H1 (cell line): ENCODE data around the gene DSC3. TPM values are rescaled to one million over a fixed set of nuclear protein-coding genes. Genes with fewer than 3 reads are reported as not detected.

ENCODE experiments used
- CTCF ChIA-PET: fragments of 300-600 bp; sonication (Branson Sonifier 250); formaldehyde crosslinking; loops from one replicate; lab custom pipeline; 2021; ENCODE audit not compliant: partially characterized antibody; lab: Charles Lee
- POLR2A ChIA-PET: fragments of 300-600 bp; sonication (Branson Sonifier 250); formaldehyde crosslinking; loops from one replicate; lab custom pipeline; 2021; ENCODE audit warnings: inconsistent platforms; ENCODE audit not compliant: partially characterized antibody; lab: Charles Lee
- DNase-seq, 2 experiments: peaks; one replicate each; pipeline versions ENCODE4 v3.0.0 to v3.0.0-alpha.2; 2010 to 2022; ENCODE audit warnings: low spot score in 2 of 2, low read depth in 1 of 2, mixed read lengths in 1 of 2
- FAIRE-seq: peaks from 2 replicates; lab custom pipeline; 2011; peaks lifted over from hg19 to GRCh38; lab: Jason Lieb, UNC
- H2AFZ ChIP-seq: 2 replicates; pipeline ENCODE4 v1.8.1; 2012; ENCODE audit warnings: low read length, inconsistent platforms
- H2AK5ac ChIP-seq: 2 replicates; pipeline ENCODE4 v1.6.1; 2013; ENCODE audit warnings: low read depth, low read length
- H2BK120ac ChIP-seq: replicated peaks from 2 replicates; pipeline ENCODE3; 2013; ENCODE audit warnings: low read depth, low read length, inconsistent platforms
- H2BK12ac ChIP-seq: 2 replicates; pipeline ENCODE4 v1.6.1; 2013; ENCODE audit warnings: low read depth, low read length
- H2BK15ac ChIP-seq: 2 replicates; pipeline ENCODE4 v1.6.1; 2013; ENCODE audit warnings: low read length
- H2BK20ac ChIP-seq: 2 replicates; pipeline ENCODE4 v1.6.1; 2013; ENCODE audit warnings: low read length
- H2BK5ac ChIP-seq: 2 replicates; pipeline ENCODE4 v1.6.1; 2013; ENCODE audit warnings: low read depth, low read length
- H3K14ac ChIP-seq: 2 replicates; pipeline ENCODE4 v1.6.1; 2013; ENCODE audit warnings: inconsistent platforms; ENCODE audit not compliant: insufficient read length
- H3K18ac ChIP-seq: 2 replicates; pipeline ENCODE4 v1.6.1; 2013; ENCODE audit warnings: low read length; ENCODE audit errors: extremely low read depth
- H3K23ac ChIP-seq: 2 replicates; pipeline ENCODE4 v1.6.1; 2013; ENCODE audit warnings: inconsistent platforms; ENCODE audit not compliant: insufficient read length
- H3K23me2 ChIP-seq: 2 replicates; pipeline ENCODE4 v1.6.1; 2013; ENCODE audit warnings: low read depth, low read length
- H3K27ac ChIP-seq: 2 replicates; pipeline ENCODE4 v1.6.1; 2011; ENCODE audit warnings: low read depth, low read length, inconsistent platforms
- H3K27me3 ChIP-seq, 4 experiments: replicated peaks in 1 of 4; 1 replicate in 1 of 4; 2 replicates in 3 of 4; pipeline versions ENCODE4 v1.6.1 to v1.8.1; 2011 to 2013; ENCODE audit warnings: low read length in 3 of 4, mild to moderate bottlenecking in 3 of 4, inconsistent platforms in 2 of 4, mixed read lengths in 2 of 4, moderate library complexity in 1 of 4; ENCODE audit not compliant: control insufficient read depth in 3 of 4, insufficient read depth in 3 of 4; ENCODE audit errors: extremely low read depth in 1 of 4
- H3K36me3 ChIP-seq, 4 experiments: 2 replicates each; pipeline versions ENCODE4 v1.6.1 to v1.8.1; 2011 to 2013; ENCODE audit warnings: mild to moderate bottlenecking in 4 of 4, low read length in 3 of 4, moderate library complexity in 2 of 4, control low read depth in 1 of 4, inconsistent platforms in 1 of 4; ENCODE audit not compliant: insufficient read depth in 4 of 4, control insufficient read depth in 2 of 4
- H3K4ac ChIP-seq: replicated peaks from 2 replicates; pipeline ENCODE3; 2013; ENCODE audit warnings: low read length, low read depth, mixed read lengths, inconsistent platforms; ENCODE audit not compliant: insufficient read length
- H3K4me1 ChIP-seq, 4 experiments: replicated peaks in 1 of 4; 1 replicate in 1 of 4; 2 replicates in 3 of 4; pipeline versions ENCODE4 v1.6.1 to v1.8.1; 2011 to 2013; ENCODE audit warnings: low read length in 3 of 4, inconsistent platforms in 2 of 4, mixed read lengths in 1 of 4; ENCODE audit not compliant: insufficient read depth in 4 of 4, control insufficient read depth in 3 of 4
- H3K4me2 ChIP-seq, 2 experiments: 2 replicates each; pipeline versions ENCODE4 v1.6.1 to v1.8.1; 2011 to 2013; ENCODE audit warnings: low read depth in 2 of 2, low read length in 2 of 2, control low read depth in 1 of 2, inconsistent platforms in 1 of 2, mild to moderate bottlenecking in 1 of 2; ENCODE audit not compliant: insufficient read depth in 1 of 2
- H3K4me3 ChIP-seq, 4 experiments: fragments of 200-600, 300-600 bp in 1 of 4; sonication (generic), shearing (Covaris generic), sonication (Bioruptor Twin) in 1 of 4; 2 replicates each; pipeline versions ENCODE4 v1.5.1 to v1.8.1; 2011 to 2016; ENCODE audit warnings: low read length in 4 of 4, low read depth in 3 of 4, control low read depth in 2 of 4, inconsistent platforms in 2 of 4, mild to moderate bottlenecking in 2 of 4, mixed read lengths in 1 of 4, moderate library complexity in 1 of 4; ENCODE audit not compliant: insufficient read depth in 2 of 4; ENCODE audit errors: extremely low read depth in 1 of 4
- H3K56ac ChIP-seq: replicated peaks from 2 replicates; pipeline ENCODE3; 2013; ENCODE audit warnings: low read depth, mild to moderate bottlenecking, mixed read lengths, low read length, inconsistent platforms; ENCODE audit not compliant: insufficient read length
- H3K79me1 ChIP-seq: 2 replicates; pipeline ENCODE4 v1.6.1; 2013; ENCODE audit warnings: low read depth, low read length, control low read depth
- H3K79me2 ChIP-seq, 2 experiments: 2 replicates each; pipeline versions ENCODE4 v1.6.1 to v1.8.1; 2012 to 2013; ENCODE audit warnings: low read length in 2 of 2, mild to moderate bottlenecking in 2 of 2, inconsistent platforms in 1 of 2; ENCODE audit not compliant: insufficient read depth in 2 of 2, control insufficient read depth in 1 of 2
- H3K9ac ChIP-seq, 4 experiments: replicated peaks in 1 of 4; 1 replicate in 1 of 4; 2 replicates in 3 of 4; pipeline versions ENCODE4 v1.6.1 to v1.8.1; 2011 to 2013; ENCODE audit warnings: low read depth in 3 of 4, low read length in 3 of 4, control low read depth in 2 of 4, mild to moderate bottlenecking in 2 of 4, moderate library complexity in 2 of 4, inconsistent platforms in 1 of 4; ENCODE audit errors: extremely low read depth in 1 of 4
- H3K9me3 ChIP-seq, 2 experiments: 2 replicates each; pipeline versions ENCODE4 v1.6.1 to v1.8.1; 2012 to 2013; ENCODE audit warnings: mild to moderate bottlenecking in 2 of 2, moderate library complexity in 2 of 2, control low read depth in 1 of 2, inconsistent platforms in 1 of 2, low read depth in 1 of 2, low read length in 1 of 2, mixed read lengths in 1 of 2; ENCODE audit not compliant: insufficient read depth in 2 of 2
- H4K20me1 ChIP-seq, 2 experiments: replicated peaks in 1 of 2; 2 replicates each; pipeline versions ENCODE3 to v1.8.1; 2011 to 2013; ENCODE audit warnings: inconsistent platforms in 2 of 2, low read length in 2 of 2, mild to moderate bottlenecking in 1 of 2; ENCODE audit not compliant: insufficient read depth in 2 of 2, control insufficient read depth in 1 of 2
- H4K5ac ChIP-seq: 2 replicates; pipeline ENCODE4 v1.6.1; 2013; ENCODE audit warnings: low read length, low read depth, mixed read lengths, inconsistent platforms; ENCODE audit not compliant: insufficient read length
- H4K8ac ChIP-seq: 2 replicates; pipeline ENCODE4 v1.8.0; 2013; ENCODE audit warnings: mild to moderate bottlenecking, moderate library complexity, low read length, inconsistent platforms; ENCODE audit not compliant: insufficient read depth; ENCODE audit errors: extremely low read depth
- H4K91ac ChIP-seq: replicated peaks from 2 replicates; pipeline ENCODE3; 2013; ENCODE audit warnings: low read length, mixed read lengths, inconsistent platforms; ENCODE audit not compliant: insufficient read length
- BRCA1 ChIP-seq: IDR thresholded peaks from 2 replicates; pipeline ENCODE4 v1.6.1; 2012; ENCODE audit warnings: low read depth, low read length, improper control_type of control experiment
- CBX8 ChIP-seq: fragments of 300-800, 300-1000 bp; sonication (generic); IDR thresholded peaks from 2 replicates; pipeline ENCODE4 v1.7.1; 2016; ENCODE audit warnings: low read depth, low read length, borderline replicate concordance
- POLR2AphosphoS5 ChIP-seq: IDR thresholded peaks from 2 replicates; pipeline ENCODE4 v1.6.1; 2011; ENCODE audit warnings: low read depth, low read length
- RNF2 ChIP-seq: fragments of 200-900, 300-1000 bp; sonication (generic); IDR thresholded peaks from 2 replicates; pipeline ENCODE4 v1.7.1; 2016; ENCODE audit warnings: borderline replicate concordance, low read depth, mild to moderate bottlenecking, antibody characterized with exemption, low read length; ENCODE audit not compliant: poor library complexity, severe bottlenecking; ENCODE audit errors: missing control alignments
- SIN3A ChIP-seq, 2 experiments: IDR thresholded peaks in 1 of 2; conservative IDR thresholded peaks in 1 of 2; 2 replicates each; pipeline ENCODE4 v1.6.1; 2011 to 2012; ENCODE audit warnings: low read length in 2 of 2, improper control_type of control experiment in 1 of 2, low read depth in 1 of 2, mild to moderate bottlenecking in 1 of 2
- SIRT6 ChIP-seq: IDR thresholded peaks from one replicate; pipeline ENCODE4 v1.7.1; 2012; ENCODE audit warnings: low read length, inconsistent platforms
- TEAD4 ChIP-seq: IDR thresholded peaks from 2 replicates; pipeline ENCODE4 v1.6.1; 2012; ENCODE audit warnings: low read depth, low read length, inconsistent platforms, mixed read lengths
- WGBS, 2 experiments: shearing (Covaris generic) in 1 of 2; methylation state at CpG; one replicate each; pipeline versions ENCODE4 v1.1.6 to v1.1.7; 2013 to 2015; ENCODE audit warnings: low lambda C conversion rate in 2 of 2, mixed read lengths in 2 of 2, inconsistent platforms in 1 of 2, low coverage in 1 of 2, missing lambda C conversion rate in 1 of 2; ENCODE audit not compliant: insufficient replicate concordance in 2 of 2, insufficient coverage in 1 of 2, insufficient read length in 1 of 2; ENCODE audit errors: extremely low coverage in 1 of 2, missing lambda C conversion rate in 1 of 2; 5-methylcytosine and 5-hydroxymethylcytosine counted together
- polyA plus RNA-seq, 7 experiments: library from polyadenylated mRNA; depleted of rRNA in 3 of 7; stranded (reverse) in 5 of 7; unstranded in 2 of 7; fragments of >200 nt in 5 of 7; fragments of 200-250 nt in 2 of 7; gene quantifications; 1 replicate in 5 of 7; 2 replicates in 1 of 7; 4 replicates in 1 of 7; pipeline versions ENCODE4 v1.2.1 to v1.2.3, GENCODE V29; 2011 to 2013; ENCODE audit warnings: missing spikeins in 2 of 7, mixed read lengths in 2 of 7
- total RNA-seq: library from RNA; stranded (reverse); fragmentation: NEBNext Ultra II Directional; extraction: Animal tissue kit (Norgen Biotek cat#: 25700); gene quantifications from 2 replicates; pipeline ENCODE4 v1.2.1, GENCODE V29; 2021

DSC3 gene
- total and polyA plus RNA-seq, 2 of the 8 experiments (the other 6 are each of a cell fraction or from before 2014, with no cell fraction given) = 0.70 to 3.7 TPM

GRCh38 chr18:31010601-31011000 is 31.9 kb downstream of the DSC3 start:
- Histone ChIP-seq H2BK120ac (no peak overlapping the region), H3K14ac (no peak overlapping the region), H3K4me1 (no peaks in the 10 kb centered on the region), H2BK15ac (no peak overlapping the region), H4K20me1 (no peaks in the 10 kb centered on the region), H3K4me2 (no peak overlapping the region), H2BK20ac (no peak overlapping the region), H3K79me2 (no peaks in the 10 kb centered on the region), H2AFZ (no peak overlapping the region), H3K23me2 (no peaks in the 10 kb centered on the region), H2BK5ac (no peak overlapping the region), H3K56ac (no peak overlapping the region), H4K8ac (no peak overlapping the region), H4K5ac (no peak overlapping the region), H3K36me3 (no peaks in the 10 kb centered on the region), H3K9me3 (no peaks in the 10 kb centered on the region), H3K79me1 (no peaks in the 10 kb centered on the region), H2AK5ac (no peak overlapping the region)
- FAIRE-seq (no peak), DNase-seq (no peak)
- CTCF ChIA-PET = interaction anchor here (1.0 kb wide), 1 partner anchor 414 kb away, joined by 3 read pairs; no protein-coding TSS in a partner anchor
- WGBS, 2 experiments = 91% methylated on average over 4 of the region's 4 CpGs; no CpG with 5 or more reads in 1 of the 2 experiments
- POLR2A ChIA-PET = no interaction called here
- TF ChIP-seq CBX8 (no peak), BRCA1 (no peak), TEAD4 (no peak), RNF2 (no peak), SIN3A (conservative IDR thresholded peaks at IDR 0.05 in 1 of 2, IDR thresholded peaks at IDR 0.05 in 1 of 2; ENCODE audit: low read depth in 1 of 2, low read length in 2 of 2) (no peak), SIRT6 (no peak), POLR2AphosphoS5 (no peak)
- TF ChIP-seq, all 59 proteins: peak for 0
- H3K18ac ChIP-seq = no peak overlapping the region
- H3K27me3 ChIP-seq = no peaks in the 10 kb centered on the region
- no peak overlapping the region for H3K23ac ChIP-seq
- H2BK12ac ChIP-seq = no peak overlapping the region
- no peak overlapping the region for H3K4me3 ChIP-seq
- H4K91ac ChIP-seq = no peak overlapping the region
- no peak overlapping the region for H3K27ac ChIP-seq
- H3K9ac ChIP-seq = no peak overlapping the region
- H3K4ac ChIP-seq = no peak overlapping the region
